B cell (primary cell): Measurements from ENCODE around the gene RXFP1. TPM values are rescaled to one million over a fixed set of nuclear protein-coding genes. Genes with fewer than 3 reads are reported as not detected.

Source experiments
- ATAC-seq: fragments of 200-7000 bp; cut with Tn5 transposase; one replicate; pipeline ENCODE4 v1.10.0; 2021; ENCODE audit warnings: low read depth, mild to moderate bottlenecking, moderate number of reproducible peaks, moderate library complexity
- CTCF ChIA-PET: fragments of 350-600 bp; sonication (Branson Sonifier 250); formaldehyde crosslinking; loops from one replicate; lab custom pipeline; 2021; ENCODE audit warnings: antibody characterized with exemption, inconsistent platforms; lab: Charles Lee
- POLR2A ChIA-PET: fragments of 350-600 bp; sonication (Branson Sonifier 250); formaldehyde crosslinking; loops from one replicate; lab custom pipeline; 2021; ENCODE audit warnings: antibody characterized with exemption; lab: Charles Lee
- DNase-seq: peaks from one replicate; pipeline ENCODE4 v3.0.0; 2013
- H2AFZ ChIP-seq: 2 replicates; pipeline ENCODE4 v1.6.1; 2012; ENCODE audit warnings: mild to moderate bottlenecking, low read depth, low read length; ENCODE audit not compliant: insufficient read depth, poor library complexity, severe bottlenecking
- H3K27ac ChIP-seq, 2 donors: 1 replicate in 1 of 2; 2 replicates in 1 of 2; pipeline ENCODE4 v1.5.1; 2012 to 2013; ENCODE audit warnings: low read length in 2 of 2, mild to moderate bottlenecking in 2 of 2, moderate library complexity in 1 of 2
- H3K27me3 ChIP-seq, 4 experiments: fragments of 200-600 bp in 1 of 4; sonication (generic) in 1 of 4; replicated peaks in 1 of 4; 1 replicate in 2 of 4; 2 replicates in 2 of 4; pipeline versions ENCODE4 v1.6.1 to v1.7.0; 2013 to 2016; ENCODE audit warnings: low read length in 3 of 4, mild to moderate bottlenecking in 2 of 4, mixed read lengths in 1 of 4, moderate library complexity in 1 of 4; ENCODE audit not compliant: insufficient read depth in 4 of 4, control insufficient read depth in 3 of 4; ENCODE audit errors: control extremely low read depth in 1 of 4
- H3K36me3 ChIP-seq, 2 experiments: replicated peaks in 1 of 2; 1 replicate in 1 of 2; 2 replicates in 1 of 2; pipeline versions ENCODE4 v1.6.1 to v1.7.1; 2013; ENCODE audit warnings: low read length in 1 of 2; ENCODE audit not compliant: insufficient read depth in 2 of 2, control insufficient read depth in 1 of 2; ENCODE audit errors: control extremely low read depth in 1 of 2, extremely low read depth in 1 of 2
- H3K4me1 ChIP-seq, 2 donors: fragments of 200-600 bp in 1 of 2; sonication (generic) in 1 of 2; 1 replicate in 1 of 2; 2 replicates in 1 of 2; pipeline versions ENCODE4 v1.5.1 to v1.6.1; 2013 to 2017; ENCODE audit warnings: low read length in 2 of 2; ENCODE audit not compliant: control insufficient read depth in 2 of 2, insufficient read depth in 2 of 2
- H3K4me2 ChIP-seq: replicated peaks from 2 replicates; pipeline ENCODE3; 2012; ENCODE audit warnings: mild to moderate bottlenecking, low read depth, low read length; ENCODE audit not compliant: poor library complexity, severe bottlenecking
- H3K4me3 ChIP-seq, 5 experiments: fragments of 200-600 bp in 1 of 5; sonication (generic) in 1 of 5; 1 replicate in 3 of 5; 2 replicates in 2 of 5; pipeline versions ENCODE4 v1.5.1 to v1.7.0; 2011 to 2016; ENCODE audit warnings: low read length in 4 of 5, mild to moderate bottlenecking in 4 of 5, low read depth in 2 of 5, control low read depth in 1 of 5, moderate library complexity in 1 of 5; ENCODE audit not compliant: insufficient read depth in 1 of 5; ENCODE audit errors: control extremely low read depth in 1 of 5, extremely low read depth in 1 of 5
- H3K79me2 ChIP-seq: fragments of 200-600 bp; sonication (generic); one replicate; pipeline ENCODE4 v1.6.0; 2016; ENCODE audit warnings: low read length; ENCODE audit not compliant: control insufficient read depth, insufficient read depth
- H3K9ac ChIP-seq: fragments of 200-600 bp; sonication (generic); 2 replicates; pipeline ENCODE4 v1.6.1; 2017; ENCODE audit warnings: mild to moderate bottlenecking, low read length, moderate library complexity
- H3K9me3 ChIP-seq, 3 donors: one replicate each; pipeline versions ENCODE4 v1.6.1 to v1.7.1; 2013; ENCODE audit warnings: low read length in 2 of 3; ENCODE audit not compliant: control insufficient read depth in 2 of 3, insufficient read depth in 1 of 3; ENCODE audit errors: control extremely low read depth in 1 of 3
- H4K20me1 ChIP-seq: 2 replicates; pipeline ENCODE4 v1.6.0; 2012; ENCODE audit warnings: mild to moderate bottlenecking, low read length; ENCODE audit not compliant: insufficient read depth, control insufficient read depth, poor library complexity, severe bottlenecking
- H3K27ac Mint-ChIP-seq: one replicate; pipeline ENCODE4 v1.8.0; 2021; ENCODE audit warnings: mixed read lengths
- H3K27me3 Mint-ChIP-seq: one replicate; pipeline ENCODE4 v1.8.0; 2021; ENCODE audit warnings: mixed read lengths
- H3K4me1 Mint-ChIP-seq: one replicate; pipeline ENCODE4 v1.8.0; 2021; ENCODE audit warnings: mixed read lengths
- H3K4me3 Mint-ChIP-seq: one replicate; pipeline ENCODE4 v1.8.0; 2021; ENCODE audit warnings: mixed read lengths
- H3K9me3 Mint-ChIP-seq: one replicate; pipeline ENCODE4 v1.8.0; 2022; ENCODE audit warnings: mixed read lengths; ENCODE audit not compliant: insufficient read depth
- EZH2 ChIP-seq: IDR thresholded peaks from 2 replicates; pipeline ENCODE4 v1.6.1; 2012; ENCODE audit warnings: borderline replicate concordance, low read depth, mild to moderate bottlenecking, moderate library complexity, low read length; ENCODE audit not compliant: insufficient read depth, poor library complexity, severe bottlenecking
- WGBS: methylation state at CpG from one replicate; pipeline ENCODE4 v1.1.5; 2013; ENCODE audit warnings: missing lambda C conversion rate; ENCODE audit not compliant: insufficient coverage; 5-methylcytosine and 5-hydroxymethylcytosine counted together
- intact Hi-C: fragments of 100-400 bp; cut with micrococcal nuclease; formaldehyde crosslinking; loops from one replicate; pipeline ENCODE4 v1.10.0; 2022
- polyA plus RNA-seq: library from polyadenylated mRNA; depleted of rRNA; stranded (reverse); fragments of >200 nt; gene quantifications from 2 replicates; pipeline ENCODE4 v1.2.3, GENCODE V29; 2012
- total RNA-seq, 2 donors: library from RNA; stranded (reverse); fragments of 120-200 nt in 1 of 2; gene quantifications; 1 replicate in 1 of 2; 2 replicates in 1 of 2; pipeline versions ENCODE4 v1.2.3 to v1.2.4, GENCODE V29; 2013 to 2022
- TF ChIP-seq, protein P1 (sequence below): fragments of 200-600 bp; IDR thresholded peaks from one replicate; pipeline ENCODE4 v1.8.0; 2022; ENCODE audit warnings: antibody characterized with exemption, mild to moderate bottlenecking

The RXFP1 gene
- total and polyA plus RNA-seq, 2 donors (not counting 1 experiment from before 2014, with no cell fraction given) = not detected

- no peaks in the 10 kb centered on the region for H3K9me3 ChIP-seq
- no peak for ATAC-seq
- CTCF ChIA-PET = no interaction called here
- H3K36me3 ChIP-seq = no peaks in the 10 kb centered on the region
- Mint-ChIP-seq H3K4me3 (peak overlapping the region; percentile 39), H3K9me3 (no peaks in the 10 kb centered on the region), H3K4me1 (peaks cover 22% of the 10 kb centered on the region), H3K27ac (no peak overlapping the region), H3K27me3 (no peaks in the 10 kb centered on the region)
- no peak overlapping the region for H3K4me2 ChIP-seq
- H4K20me1 ChIP-seq = no peaks in the 10 kb centered on the region
- H2AFZ ChIP-seq = no peak overlapping the region
- no peak overlapping the region for H3K27ac ChIP-seq
- TF ChIP-seq, protein P1, sequence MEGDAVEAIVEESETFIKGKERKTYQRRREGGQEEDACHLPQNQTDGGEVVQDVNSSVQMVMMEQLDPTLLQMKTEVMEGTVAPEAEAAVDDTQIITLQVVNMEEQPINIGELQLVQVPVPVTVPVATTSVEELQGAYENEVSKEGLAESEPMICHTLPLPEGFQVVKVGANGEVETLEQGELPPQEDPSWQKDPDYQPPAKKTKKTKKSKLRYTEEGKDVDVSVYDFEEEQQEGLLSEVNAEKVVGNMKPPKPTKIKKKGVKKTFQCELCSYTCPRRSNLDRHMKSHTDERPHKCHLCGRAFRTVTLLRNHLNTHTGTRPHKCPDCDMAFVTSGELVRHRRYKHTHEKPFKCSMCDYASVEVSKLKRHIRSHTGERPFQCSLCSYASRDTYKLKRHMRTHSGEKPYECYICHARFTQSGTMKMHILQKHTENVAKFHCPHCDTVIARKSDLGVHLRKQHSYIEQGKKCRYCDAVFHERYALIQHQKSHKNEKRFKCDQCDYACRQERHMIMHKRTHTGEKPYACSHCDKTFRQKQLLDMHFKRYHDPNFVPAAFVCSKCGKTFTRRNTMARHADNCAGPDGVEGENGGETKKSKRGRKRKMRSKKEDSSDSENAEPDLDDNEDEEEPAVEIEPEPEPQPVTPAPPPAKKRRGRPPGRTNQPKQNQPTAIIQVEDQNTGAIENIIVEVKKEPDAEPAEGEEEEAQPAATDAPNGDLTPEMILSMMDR = no peak
- H3K79me2 ChIP-seq = peaks cover 12% of the 10 kb centered on the region
- intact Hi-C loops = loop anchor here (5.0 to 10.0 kb wide), 3 partner anchors 94 to 504 kb away; partner anchors contain the start of gene FNIP2
- WGBS = no CpG with 5 or more reads among the region's 3 CpGs
- POLR2A ChIA-PET = no interaction called here
- H3K9ac ChIP-seq = no peak overlapping the region
- H3K27me3 ChIP-seq = no peaks in the 10 kb centered on the region
- peaks cover 12 to 13% of the 10 kb centered on the region in 2 donors for H3K4me1 ChIP-seq
- no peak overlapping the region for H3K4me3 ChIP-seq
- DNase-seq = no peak
Measured at GRCh38 chr4:158673633-158674032, 152.0 kb downstream of the RXFP1 start.

- Histone ChIP-seq H3K79me2 (peaks cover 12% of the 10 kb centered on the region), H3K4me2 (no peak overlapping the region), H4K20me1 (no peaks in the 10 kb centered on the region), H2AFZ (no peak overlapping the region), H3K9ac (no peak overlapping the region), H3K4me3 (no peak overlapping the region), H3K27ac (no peak overlapping the region), H3K9me3 (no peaks in the 10 kb centered on the region), H3K36me3 (no peaks in the 10 kb centered on the region), H3K27me3 (no peaks in the 10 kb centered on the region), H3K4me1 (peaks cover 5 to 7% of the 10 kb centered on the region in 2 donors)
- no peak overlapping the region for H3K4me3 Mint-ChIP-seq
- DNase-seq (no peak), ATAC-seq (no peak)
- ChIA-PET POLR2A (no interaction called here), CTCF (no interaction called here)
- peaks cover 15% of the 10 kb centered on the region for H3K4me1 Mint-ChIP-seq
- no peaks in the 10 kb centered on the region for H3K27me3 Mint-ChIP-seq
- intact Hi-C loops = loop anchor here (10.0 kb wide), 1 partner anchor 399 kb away; no protein-coding TSS in a partner anchor
- 100% methylated on average over 4 of the region's 5 CpGs for WGBS
- H3K9me3 Mint-ChIP-seq = no peaks in the 10 kb centered on the region
- TF ChIP-seq, protein P1 = no peak
- no peak for TF ChIP-seq EZH2
- no peak overlapping the region for H3K27ac Mint-ChIP-seq
Measured at GRCh38 chr4:158676076-158676475, 154.4 kb downstream of the RXFP1 start.
